Hematopoietic multipotent progenitor cell treated with erythropoietin and hydrocortisone succinate and interleukin-3 and kit ligand, for 17 days (in vitro differentiated cells): Measurements from ENCODE around the gene MAMDC4.
"Not testable (repeated sequence)": the region's sequence is repeated elsewhere in the genome, so short reads cannot be mapped to it uniquely, and the experiment has no call there.

Experiments
- DNase-seq: peaks from one replicate; pipeline ENCODE4 v3.0.0-alpha.2; 2015; ENCODE audit warnings: low spot score

Gene MAMDC4

DNA sequence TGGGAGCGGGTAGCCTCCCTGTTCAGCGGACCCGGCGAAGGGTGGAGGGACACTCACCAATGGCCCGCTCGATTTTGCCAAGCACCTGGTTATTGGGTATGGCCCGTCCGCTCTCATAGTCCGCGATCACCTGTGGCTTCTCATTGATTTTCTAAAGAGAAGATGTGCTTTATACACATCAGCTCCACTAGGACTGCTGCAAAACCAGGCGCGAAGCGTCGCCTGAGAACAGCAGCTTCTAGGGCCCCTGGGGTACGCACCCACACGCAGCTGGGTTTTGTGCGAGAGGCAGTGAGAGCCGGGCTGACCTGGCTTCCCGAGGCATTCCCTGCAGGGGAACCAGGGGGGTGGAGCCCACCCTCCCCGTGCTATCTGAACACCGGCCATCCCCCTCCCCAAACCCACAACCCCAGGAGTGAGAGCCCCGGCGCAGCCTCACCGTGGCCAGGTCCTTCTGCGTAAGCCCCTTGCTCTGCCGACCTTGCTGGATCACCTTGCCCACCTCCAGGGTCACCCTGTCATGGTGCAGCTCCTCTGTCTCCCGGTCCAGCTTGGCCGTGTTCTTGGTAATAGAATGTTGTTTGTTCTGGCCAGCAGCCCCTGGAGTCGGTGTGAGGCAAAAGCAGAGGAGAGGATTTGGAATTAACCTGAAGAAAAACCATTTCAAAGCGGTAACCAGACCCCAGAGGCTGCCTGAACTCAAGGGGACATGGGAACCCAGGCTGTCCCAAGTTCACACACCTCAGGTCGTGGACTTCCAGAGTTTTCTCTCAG lies 10.9 kb downstream of the MAMDC4 start:
- no peak for DNase-seq

DNA sequence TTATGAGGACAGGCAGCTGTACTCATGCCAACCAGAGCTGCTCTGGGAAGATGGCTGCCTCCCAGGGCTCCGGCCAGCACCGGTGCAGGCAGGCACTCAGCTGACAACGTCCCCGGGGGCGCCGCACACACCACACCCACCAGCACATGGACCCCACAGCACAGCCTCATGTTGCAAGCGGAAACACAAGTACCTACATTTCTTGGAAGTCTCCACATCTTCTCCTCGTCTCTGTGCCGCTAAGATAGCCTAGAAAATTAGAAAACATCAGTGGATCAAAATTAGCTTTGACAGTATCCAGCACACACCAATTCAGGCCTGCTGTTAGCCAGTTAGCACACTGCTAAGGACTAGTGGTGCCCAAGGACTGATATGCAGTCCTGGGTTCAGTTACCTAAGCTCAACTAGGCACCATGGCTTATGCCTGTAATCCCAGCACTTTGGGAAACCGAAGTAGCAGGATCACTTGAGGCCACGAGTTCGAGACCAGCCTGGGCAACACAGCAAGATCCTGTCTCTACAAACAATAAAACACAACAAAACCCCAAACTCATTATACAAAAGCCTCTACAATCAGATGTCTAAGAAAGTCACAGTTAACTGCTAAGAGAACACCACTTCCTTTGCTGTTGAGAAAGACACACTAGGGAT lies 11.6 kb downstream of the MAMDC4 start:
- DNase-seq, result no peak

DNA sequence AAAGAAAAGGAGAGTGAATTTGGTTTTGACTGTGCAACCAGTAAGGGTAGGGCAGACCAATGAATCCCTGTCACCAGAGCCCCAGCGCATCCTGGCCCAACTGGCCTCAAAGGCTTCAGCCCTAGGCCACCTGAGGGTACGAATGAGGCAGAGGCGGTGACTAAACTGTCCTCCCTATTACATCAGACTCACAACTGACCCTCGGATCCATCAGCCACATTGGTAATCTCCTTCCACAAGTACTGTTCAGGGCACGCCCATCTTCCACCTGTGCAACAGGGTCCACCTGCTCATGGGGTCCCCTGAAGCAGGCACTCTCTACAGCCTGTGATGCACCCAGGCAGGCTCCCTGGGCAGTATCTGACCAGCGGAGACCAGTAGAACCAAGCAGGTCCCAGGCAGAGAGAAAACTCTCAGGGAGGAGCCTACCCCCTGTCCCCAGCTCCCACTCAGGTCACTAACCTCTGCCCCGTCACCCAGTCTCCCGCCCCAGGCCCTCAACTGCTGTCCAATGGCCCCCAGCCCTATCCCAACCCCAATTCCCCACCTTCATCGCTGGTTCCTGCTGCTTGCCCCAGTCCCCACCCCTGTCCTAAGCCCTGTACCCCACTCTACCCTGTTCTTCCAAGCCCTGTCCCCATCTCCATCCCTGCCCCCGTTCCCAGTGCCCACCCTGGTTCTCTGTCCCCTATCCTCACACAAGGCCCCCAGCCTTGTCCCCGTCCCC lies 13.1 kb downstream of the MAMDC4 start:
- no peak for DNase-seq

GRCh38 chr9:136865768-136866103 lies 13.6 kb downstream of the MAMDC4 start:
- DNase-seq, result no peak

DNA sequence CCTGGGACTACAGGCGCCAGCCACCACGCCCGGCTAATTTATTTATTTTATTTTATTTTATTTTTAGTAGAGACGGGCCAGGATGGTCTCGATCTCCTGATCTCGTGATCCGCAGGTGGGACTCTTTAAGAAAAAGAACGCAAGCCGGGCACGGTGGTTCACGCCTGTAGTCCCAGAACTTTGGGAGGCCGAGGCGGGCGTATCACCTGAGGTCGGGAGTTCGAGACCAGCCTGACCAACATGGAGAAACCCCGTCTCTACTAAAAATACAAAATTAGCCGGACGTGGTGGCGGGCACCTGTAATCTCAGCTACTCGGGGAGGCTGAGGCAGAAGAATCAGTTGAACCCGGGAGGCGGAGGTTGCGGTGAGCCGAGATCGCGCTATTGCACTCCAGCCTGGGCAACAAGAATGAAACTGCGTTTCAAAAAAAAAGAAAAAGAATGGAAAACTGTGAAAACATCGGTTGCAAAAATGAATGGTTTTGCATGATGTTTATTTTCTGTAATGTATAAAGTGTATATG lies 14.8 kb downstream of the MAMDC4 start:
- DNase-seq, result not testable (repeated sequence)

DNA sequence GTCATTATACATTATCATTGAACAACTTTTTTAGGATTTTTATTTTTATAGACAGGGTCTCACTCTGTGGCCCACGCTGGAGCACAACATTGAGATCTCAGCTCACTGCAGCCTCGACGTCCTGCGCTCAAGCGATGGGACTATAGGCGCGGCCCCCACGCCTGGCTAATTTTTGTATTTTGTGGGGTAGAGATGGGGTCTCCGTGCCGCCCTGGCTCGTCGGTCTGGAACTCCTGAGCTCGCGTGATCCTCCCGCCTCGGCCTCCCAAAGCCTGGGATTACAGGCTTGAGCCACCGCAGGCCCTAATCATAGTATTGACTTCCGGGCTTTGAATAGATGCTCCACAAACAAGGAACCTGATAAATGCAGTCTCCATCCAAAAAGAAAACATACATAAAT lies 15.3 kb downstream of the MAMDC4 start:
- DNase-seq, result no peak

GRCh38 chr9:136867917-136868316 lies 15.8 kb downstream of the MAMDC4 start:
- no peak for DNase-seq

GRCh38 chr9:136868644-136869043 lies 16.5 kb downstream of the MAMDC4 start:
- DNase-seq, result no peak

DNA sequence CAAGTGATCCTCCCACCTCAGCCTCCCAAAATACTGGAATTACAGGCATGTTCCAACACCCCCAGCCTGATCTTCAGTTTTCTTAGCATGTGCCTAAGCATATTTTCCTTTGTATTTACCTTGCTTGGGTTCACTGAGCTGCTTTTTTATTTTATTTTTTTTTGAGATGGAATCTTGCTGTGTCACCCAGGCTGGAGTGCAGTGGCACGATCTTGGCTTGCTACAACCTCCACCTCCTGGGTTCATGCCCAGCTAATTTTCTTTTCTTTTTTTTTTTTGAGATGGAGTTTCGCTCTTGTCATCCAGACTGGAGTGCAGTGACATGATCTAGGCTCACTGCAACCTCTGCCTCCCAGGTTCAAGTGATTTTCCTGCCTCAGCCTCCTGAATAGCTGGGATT lies 17.5 kb downstream of the MAMDC4 start:
- DNase-seq, result not testable (repeated sequence)

- DNase-seq, result no peak
Observed at GRCh38 chr9:136875155-136875554, 23.0 kb downstream of the MAMDC4 start.

- DNase-seq, result no peak
Observed at GRCh38 chr9:136876476-136876875, 24.3 kb downstream of the MAMDC4 start.

DNA sequence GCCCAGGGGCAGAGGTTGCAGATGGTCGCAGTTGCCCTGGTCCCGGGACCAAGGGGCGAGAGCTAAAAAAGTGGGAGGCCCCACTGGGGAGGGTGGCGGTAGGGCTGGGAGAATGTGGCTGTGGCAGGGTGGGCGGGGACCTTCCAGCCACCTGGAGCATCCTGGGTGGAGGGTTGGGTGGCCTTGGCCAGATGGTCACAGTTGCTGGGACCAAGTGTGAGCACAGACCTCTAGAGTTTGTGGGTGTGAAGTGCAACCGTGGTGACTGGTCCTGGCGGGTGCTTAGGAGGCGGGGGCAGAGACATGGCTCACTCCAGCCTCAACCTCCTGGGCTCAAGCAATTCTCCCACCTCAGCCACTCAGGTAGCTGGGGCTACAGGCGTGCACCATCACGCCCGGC lies 28.5 kb downstream of the MAMDC4 start:
- DNase-seq, result no peak

DNA sequence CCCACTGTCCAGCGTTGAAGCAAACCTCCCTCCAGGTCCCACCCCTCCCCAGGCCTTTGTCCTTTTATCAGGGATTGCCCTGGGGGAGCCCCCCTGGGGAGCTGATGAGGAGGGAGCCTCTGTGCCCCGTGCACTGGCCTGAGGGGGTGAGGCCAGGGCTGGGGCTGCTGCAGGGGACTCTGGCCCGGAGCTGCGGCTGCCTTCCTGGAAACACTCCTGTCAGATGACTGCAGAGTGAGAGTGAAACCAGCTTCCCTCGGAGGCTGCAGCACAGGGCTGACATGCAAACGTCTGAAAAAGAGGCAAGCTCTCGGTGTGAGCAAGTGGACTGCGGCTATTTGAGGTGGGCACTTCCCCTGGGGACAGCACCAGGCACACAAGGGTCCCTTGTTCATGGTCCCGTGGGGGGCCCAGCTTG lies 29.6 kb downstream of the MAMDC4 start:
- DNase-seq, result no peak

GRCh38 chr9:136882109-136882946 lies 30.2 kb downstream of the MAMDC4 start:
- no peak for DNase-seq

DNA sequence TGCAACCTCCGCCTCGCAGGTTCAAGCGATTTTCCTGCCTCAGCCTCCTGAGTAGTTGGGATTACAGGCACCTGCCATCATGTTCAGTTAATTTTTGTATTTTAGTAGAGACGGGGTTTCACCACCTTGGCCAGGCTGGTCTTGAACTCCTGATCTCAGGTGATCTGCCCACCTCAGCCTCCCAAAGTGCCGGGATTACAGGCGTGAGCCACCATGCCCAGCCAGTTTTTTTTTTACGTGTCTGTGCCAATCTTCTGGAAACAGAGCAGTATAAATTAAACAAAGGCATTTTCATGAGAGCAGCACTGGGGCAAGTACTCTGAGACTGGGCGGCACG lies 30.8 kb downstream of the MAMDC4 start:
- not testable (repeated sequence) for DNase-seq

- not testable (repeated sequence) for DNase-seq
Observed at GRCh38 chr9:136883670-136884069, 31.5 kb downstream of the MAMDC4 start.

DNA sequence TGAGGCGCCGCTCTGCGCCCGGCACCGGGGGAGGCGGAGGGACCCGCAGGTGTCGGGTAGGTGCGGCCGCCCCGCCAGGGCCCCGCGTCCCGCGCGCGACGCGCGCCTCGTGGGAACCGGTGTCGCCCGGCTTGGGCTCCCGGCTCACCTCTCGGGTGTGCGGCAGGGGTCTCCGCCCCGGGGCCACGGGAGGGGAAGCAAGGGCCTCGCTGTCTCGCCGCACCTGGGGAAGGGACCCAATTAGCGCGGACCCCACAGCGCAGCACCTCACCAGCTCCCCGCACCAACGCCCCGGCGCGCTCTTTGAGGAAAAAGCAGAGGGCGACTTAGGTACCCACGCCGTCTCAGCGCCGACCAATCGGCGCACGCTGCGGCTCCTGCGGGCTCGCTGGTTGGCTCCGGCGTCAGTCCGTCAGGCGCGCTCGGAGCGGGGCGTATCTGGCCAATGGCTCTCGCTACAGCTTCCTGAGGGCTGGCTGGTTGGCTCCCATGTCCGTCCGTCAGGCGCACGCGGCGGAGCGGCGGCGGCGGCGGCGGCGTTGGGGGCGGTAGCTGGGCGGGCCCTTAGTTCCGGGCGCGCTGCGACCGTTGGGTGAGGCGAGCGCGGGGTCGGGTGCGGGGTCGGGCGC lies 33.9 kb downstream of the MAMDC4 start, which contains the start of gene TRAF2:
TSS of gene TRAF2 (plus strand) at position 567 of the 629 bp plus-strand sequence. CDS start 12,225 bp downstream, outside the sequence.
- DNase-seq, result peak; percentile 96

DNA sequence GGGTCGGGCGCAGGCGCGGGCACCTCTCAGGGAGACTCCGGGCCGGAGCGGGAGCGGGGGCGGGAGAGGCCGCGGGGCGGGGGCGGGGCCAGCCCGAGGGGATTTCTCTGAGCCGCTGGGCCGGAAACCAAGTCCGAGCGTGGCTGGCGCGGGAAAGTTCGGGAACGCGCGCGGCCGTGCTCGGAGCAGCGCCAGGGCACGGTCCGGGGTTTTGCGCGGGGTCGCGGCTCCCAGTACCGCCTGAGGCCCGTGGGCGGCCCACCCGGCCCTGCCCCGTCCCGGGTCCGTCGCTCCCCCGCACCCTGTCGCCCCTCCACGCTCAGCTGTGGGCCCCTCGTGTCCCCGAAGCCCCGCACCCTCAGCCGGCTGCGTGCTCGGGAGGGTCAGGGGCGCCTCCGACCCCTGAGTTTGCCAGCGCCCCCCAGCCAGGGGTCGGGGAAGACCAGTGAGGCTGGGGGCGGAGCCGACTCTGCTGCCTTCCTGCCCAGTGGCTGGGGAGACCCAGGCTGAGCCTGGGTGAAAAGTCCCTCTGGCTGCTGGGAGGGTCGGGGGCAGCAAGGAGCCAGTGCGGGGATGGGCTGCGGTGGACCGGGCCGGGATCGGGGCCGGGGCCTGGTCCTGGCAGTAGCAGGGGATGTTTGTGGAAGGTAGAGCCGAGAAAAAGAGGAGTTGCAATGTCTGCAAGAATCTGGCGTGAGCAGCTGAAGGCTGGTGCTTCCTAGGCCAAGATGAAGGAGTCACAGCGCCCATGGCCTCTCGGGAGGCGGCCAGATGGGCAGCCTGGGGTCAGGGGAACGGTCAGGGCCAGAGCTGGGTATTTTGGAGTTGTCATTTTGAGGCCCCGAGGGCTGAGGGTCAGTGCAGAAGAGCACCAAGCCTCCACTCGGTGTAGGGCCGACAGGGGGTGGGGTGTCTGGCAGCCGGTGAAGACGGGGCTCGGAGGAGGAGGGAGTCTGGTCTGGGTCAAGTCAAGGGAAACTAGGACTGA lies 34.8 kb downstream of the MAMDC4 start:
- DNase-seq, result no peak

GRCh38 chr9:136888454-136888853 lies 36.3 kb downstream of the MAMDC4 start:
- DNase-seq, result no peak

GRCh38 chr9:136889858-136890257 lies 37.7 kb downstream of the MAMDC4 start:
- no peak for DNase-seq
